SIG-M5 (cell line): ENCODE measurements around the gene CYFIP2.
"Not testable (repeated sequence)": the region's sequence is repeated elsewhere in the genome, so short reads cannot be mapped to it uniquely, and the experiment has no call there.

Experiments
- DNase-seq: peaks from one replicate; lab custom pipeline; 2025; lab: John Stamatoyannopoulos, UW

Gene CYFIP2

GRCh38 chr5:157390133-157390532 is 124.2 kb downstream of the CYFIP2 start:
- no peak for DNase-seq

- DNase-seq: no peak
Observed at GRCh38 chr5:157390551-157391297, 124.8 kb downstream of the CYFIP2 start.

GRCh38 chr5:157398305-157398704 is 132.4 kb downstream of the CYFIP2 start:
- no peak for DNase-seq

- DNase-seq: no peak
Observed at GRCh38 chr5:157400741-157401495, 135.0 kb downstream of the CYFIP2 start.

- no peak for DNase-seq
Observed at GRCh38 chr5:157415838-157416237, 149.9 kb downstream of the CYFIP2 start.

- not testable (repeated sequence) for DNase-seq
Observed at GRCh38 chr5:157419521-157419920, 153.6 kb downstream of the CYFIP2 start.

- DNase-seq: not testable (repeated sequence)
Observed at GRCh38 chr5:157429920-157430319, 164.0 kb downstream of the CYFIP2 start.

GRCh38 chr5:157431544-157432200 is 165.7 kb downstream of the CYFIP2 start:
- peak; percentile 15 for DNase-seq

GRCh38 chr5:157434096-157434495 is 168.2 kb downstream of the CYFIP2 start:
- DNase-seq: no peak

- no peak for DNase-seq
Observed at GRCh38 chr5:157443041-157443549, 177.2 kb downstream of the CYFIP2 start.

- no peak for DNase-seq
Observed at GRCh38 chr5:157444224-157444623, 178.3 kb downstream of the CYFIP2 start.
